Islet of Langerhans (tissue), 1 donor: ENCODE data around the gene TMC2.

Source experiments
- FAIRE-seq: peaks from one replicate; lab custom pipeline; 2011; peaks lifted over from hg19 to GRCh38; lab: Jason Lieb, UNC

The TMC2 gene

DNA sequence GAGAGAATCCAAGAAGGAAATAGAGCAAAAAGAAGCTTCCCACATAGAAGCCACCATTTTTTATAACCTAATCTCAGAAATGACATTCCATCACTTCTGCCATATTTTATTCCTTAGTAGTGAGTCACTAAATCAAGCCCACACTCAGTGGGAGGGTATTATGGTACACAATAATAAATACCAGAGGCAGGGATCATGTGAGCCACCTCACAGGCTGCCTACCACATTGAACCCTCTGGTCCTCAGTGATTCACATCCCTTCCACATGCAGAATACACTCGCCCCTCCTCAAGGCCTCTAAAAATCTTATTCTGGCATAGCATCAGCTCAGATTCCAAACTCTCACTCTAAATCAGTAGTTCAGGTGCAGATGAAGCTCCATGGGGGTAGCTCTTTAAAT is 49.4 kb downstream of the TMC2 start:
- FAIRE-seq = no peak

- no peak for FAIRE-seq
Observed at GRCh38 chr20:2593756-2594155, 57.4 kb downstream of the TMC2 start.

- no peak for FAIRE-seq
Observed at GRCh38 chr20:2595076-2595475, 58.7 kb downstream of the TMC2 start.

DNA sequence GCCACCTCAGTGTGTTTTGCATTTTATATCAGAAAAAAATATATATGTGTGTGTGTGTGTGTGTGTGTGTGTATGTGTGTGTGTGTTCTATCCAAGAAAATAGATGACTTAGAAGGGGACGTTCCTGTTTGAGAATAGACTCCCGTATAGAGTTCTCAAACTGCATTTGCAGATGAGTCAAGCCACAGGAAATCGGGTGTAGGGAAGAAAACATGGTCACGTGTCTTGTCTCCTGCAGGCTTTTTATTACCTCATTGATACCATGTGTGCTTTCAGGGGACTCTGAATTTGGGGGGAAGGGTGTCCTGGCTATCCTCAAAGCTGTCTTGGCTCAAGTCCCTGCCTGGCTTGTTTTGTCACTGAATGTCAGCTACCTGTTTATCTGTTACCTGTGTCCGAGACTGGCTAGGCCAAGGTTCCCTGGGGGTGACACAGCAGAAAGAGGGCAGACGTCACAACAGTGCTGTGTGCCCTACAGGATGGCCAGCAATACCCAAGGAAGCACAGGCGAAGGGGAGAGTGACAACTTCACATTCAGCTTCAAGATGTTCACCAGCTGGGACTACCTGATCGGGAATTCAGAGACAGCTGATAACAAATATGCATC is 60.4 kb downstream of the TMC2 start:
- no peak for FAIRE-seq

- FAIRE-seq = no peak
Observed at GRCh38 chr20:2599288-2600006, 63.1 kb downstream of the TMC2 start.

DNA sequence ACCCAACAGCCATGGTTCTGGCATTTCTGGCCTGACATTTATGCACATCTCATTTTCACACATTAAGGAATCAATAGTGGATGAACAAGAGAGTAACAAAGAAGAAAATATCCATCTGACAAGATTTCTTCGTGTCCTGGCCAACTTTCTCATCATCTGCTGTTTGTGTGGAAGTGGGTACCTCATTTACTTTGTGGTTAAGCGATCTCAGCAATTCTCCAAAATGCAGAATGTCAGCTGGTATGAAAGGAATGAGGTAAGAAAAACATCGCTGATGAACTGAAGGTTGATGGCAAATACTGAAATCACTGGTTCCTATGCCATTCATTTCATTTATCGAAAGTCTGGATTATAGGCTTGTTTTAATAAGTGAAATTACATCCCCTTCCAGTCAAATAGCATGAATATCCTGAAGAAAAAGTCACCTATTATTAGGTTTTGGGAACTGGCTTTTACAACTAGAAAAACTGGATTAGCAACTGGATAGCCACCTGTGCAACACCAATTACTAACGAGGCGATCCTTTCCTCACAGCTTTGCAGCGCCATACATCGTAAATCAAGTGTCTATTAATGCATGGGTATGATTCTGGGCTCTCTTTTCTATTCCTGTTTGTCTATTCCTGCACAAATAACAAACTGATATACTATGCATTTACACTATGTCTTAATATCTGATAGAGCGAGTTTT is 65.8 kb downstream of the TMC2 start:
- no peak for FAIRE-seq

- no peak for FAIRE-seq
Observed at GRCh38 chr20:2602746-2603145, 66.4 kb downstream of the TMC2 start.

- no peak for FAIRE-seq
Observed at GRCh38 chr20:2603816-2604505, 67.6 kb downstream of the TMC2 start.

DNA sequence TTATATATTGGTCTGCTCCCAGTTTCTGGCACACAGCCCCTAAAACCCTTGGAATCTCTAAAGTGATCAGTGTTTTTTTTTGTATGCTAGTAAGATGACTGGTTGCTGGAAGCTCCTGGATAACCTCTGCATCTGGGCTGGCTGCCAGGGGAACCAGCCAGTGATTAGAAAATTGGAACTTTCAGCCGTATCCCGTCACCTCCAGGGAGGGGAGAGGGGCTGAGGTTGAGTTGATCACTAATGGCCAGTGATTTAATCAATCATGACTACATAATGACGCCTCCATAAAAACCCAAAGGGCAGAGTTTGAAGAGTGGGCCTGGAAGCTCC is 68.1 kb downstream of the TMC2 start:
- FAIRE-seq = no peak

DNA sequence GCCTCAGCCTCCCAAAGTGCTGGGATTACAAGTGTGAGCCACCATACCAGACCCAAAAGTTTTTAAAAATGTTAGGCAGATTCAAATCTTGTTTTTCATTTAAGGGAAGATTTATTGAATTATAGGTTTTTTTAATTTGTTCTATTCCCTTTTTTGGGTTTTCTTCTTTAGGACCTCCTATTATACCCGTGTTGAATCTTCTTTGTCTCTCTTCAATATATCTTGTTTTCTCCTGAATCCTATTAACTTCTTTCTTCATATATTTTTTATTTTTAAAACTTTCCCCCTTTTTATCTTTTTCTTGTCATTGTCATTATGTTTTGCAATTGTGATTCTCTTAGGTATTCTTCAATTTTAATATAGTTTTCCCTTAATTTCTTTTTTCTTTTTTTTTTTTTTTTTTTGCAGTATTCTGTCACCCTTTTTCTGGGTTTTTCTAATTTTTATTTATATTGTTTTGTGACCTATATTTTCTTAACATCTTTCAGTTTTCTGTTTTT is 70.2 kb downstream of the TMC2 start:
- FAIRE-seq = no peak

DNA sequence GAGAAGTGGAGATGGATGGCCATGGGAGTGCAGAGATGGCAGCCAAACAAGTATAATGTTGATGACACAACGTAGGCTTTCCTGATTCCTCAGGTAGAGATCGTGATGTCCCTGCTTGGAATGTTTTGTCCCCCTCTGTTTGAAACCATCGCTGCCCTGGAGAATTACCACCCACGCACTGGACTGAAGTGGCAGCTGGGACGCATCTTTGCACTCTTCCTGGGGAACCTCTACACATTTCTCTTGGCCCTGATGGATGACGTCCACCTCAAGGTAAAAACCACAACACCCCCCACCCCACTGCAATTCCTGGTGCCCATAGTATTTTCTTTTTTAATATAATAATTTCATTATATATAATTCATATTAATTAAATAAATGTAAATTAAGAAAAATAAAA is 74.0 kb downstream of the TMC2 start:
- FAIRE-seq = no peak

- FAIRE-seq = no peak
Observed at GRCh38 chr20:2610941-2611720, 74.8 kb downstream of the TMC2 start.

DNA sequence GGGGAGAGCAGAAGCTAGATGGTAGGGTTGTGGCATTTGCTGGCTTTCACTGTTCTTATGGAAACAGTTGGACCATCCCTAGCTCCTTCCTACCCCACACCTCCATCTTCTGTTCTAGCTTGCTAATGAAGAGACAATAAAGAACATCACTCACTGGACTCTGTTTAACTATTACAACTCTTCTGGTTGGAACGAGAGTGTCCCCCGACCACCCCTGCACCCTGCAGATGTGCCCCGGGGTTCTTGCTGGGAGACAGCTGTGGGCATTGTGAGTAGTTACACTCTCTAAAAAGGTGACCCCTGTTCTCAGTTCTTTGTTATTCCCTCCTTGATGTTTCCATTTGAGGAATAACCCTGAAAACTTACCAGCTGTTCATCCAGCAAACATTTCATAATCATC is 75.7 kb downstream of the TMC2 start:
- FAIRE-seq = no peak

- FAIRE-seq = no peak
Observed at GRCh38 chr20:2616634-2617033, 80.3 kb downstream of the TMC2 start.

- FAIRE-seq = no peak
Observed at GRCh38 chr20:2617099-2617714, 80.8 kb downstream of the TMC2 start.

GRCh38 chr20:2618815-2619214 is 82.4 kb downstream of the TMC2 start:
- FAIRE-seq = no peak

- FAIRE-seq = no peak
Observed at GRCh38 chr20:2619337-2619736, 83.0 kb downstream of the TMC2 start.

DNA sequence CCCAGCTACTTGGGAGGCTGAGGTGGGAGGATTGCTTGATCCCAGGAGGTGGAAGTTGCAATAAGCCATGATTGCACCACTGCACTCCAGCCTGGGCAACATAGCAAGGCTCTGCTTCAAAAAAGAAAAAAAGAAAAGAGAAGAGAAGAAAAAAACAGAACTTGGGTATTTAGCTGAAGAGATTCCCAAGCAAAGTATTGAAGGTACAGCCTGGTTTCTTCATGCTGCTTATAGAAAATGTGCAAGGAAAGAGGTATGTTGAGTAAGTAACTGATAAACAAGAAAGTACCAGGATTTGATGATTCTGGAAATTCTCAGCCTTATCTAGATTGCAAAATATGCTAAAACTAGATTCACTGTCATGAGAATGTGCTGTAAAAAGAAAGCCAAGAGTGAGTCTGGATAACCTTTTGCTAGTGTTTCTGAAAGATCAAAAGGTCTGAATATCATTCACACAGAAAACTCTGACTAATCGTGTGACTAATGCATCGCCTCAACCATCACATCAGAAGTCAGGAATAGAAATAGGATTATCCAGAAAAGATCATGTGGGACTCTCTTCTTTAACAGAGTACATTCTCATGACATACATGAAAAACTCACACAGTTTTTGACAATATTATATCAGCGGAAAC is 83.7 kb downstream of the TMC2 start:
- no peak for FAIRE-seq

DNA sequence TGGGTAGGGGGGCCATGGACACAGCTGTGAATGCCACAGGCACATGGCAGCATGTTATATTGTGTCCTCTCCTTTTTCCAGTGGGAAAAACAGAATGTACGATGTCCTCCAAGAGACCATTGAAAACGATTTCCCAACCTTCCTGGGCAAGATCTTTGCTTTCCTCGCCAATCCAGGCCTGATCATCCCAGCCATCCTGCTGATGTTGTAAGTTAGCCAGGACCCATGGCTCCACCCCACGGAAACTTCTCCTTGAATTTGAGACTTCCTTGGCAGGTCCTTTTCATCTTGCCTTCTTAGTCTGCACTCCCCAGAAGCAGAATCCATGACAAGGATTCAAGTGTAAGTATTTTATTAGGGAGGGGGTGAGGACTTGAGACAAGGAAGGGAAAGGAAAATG is 87.8 kb downstream of the TMC2 start:
- no peak for FAIRE-seq

GRCh38 chr20:2625062-2625461 is 88.7 kb downstream of the TMC2 start:
- FAIRE-seq = no peak

- no peak for FAIRE-seq
Observed at GRCh38 chr20:2626853-2627541, 90.6 kb downstream of the TMC2 start.
